GM23248 (cell line): Measurements from ENCODE around the gene RC3H2. TPM values are rescaled to one million over a fixed set of nuclear protein-coding genes. Genes with fewer than 3 reads are reported as not detected.

Source experiments
- DNase-seq: peaks from one replicate; pipeline ENCODE4 v3.0.0-alpha.2; 2015
- H2AFZ ChIP-seq: fragments of 200-600 bp; sonication (generic); 2 replicates; pipeline ENCODE4 v1.6.1; 2016; ENCODE audit warnings: antibody characterized with exemption
- H3F3A ChIP-seq: fragments of 200-600 bp; sonication (generic); 2 replicates; pipeline ENCODE4 v1.6.1; 2016; ENCODE audit warnings: mild to moderate bottlenecking, antibody characterized with exemption, mixed run types; ENCODE audit not compliant: insufficient read depth
- H3K27ac ChIP-seq: fragments of 200-600 bp; sonication (generic); 2 replicates; pipeline ENCODE4 v1.5.1; 2016; ENCODE audit warnings: mild to moderate bottlenecking
- H3K27me3 ChIP-seq: fragments of 200-600 bp; sonication (generic); replicated peaks from 2 replicates; pipeline ENCODE4 v1.6.1; 2016; ENCODE audit warnings: mild to moderate bottlenecking; ENCODE audit not compliant: insufficient read depth
- H3K36me3 ChIP-seq: fragments of 200-600 bp; sonication (generic); 2 replicates; pipeline ENCODE4 v1.6.1; 2016; ENCODE audit warnings: low read depth, mild to moderate bottlenecking
- H3K4me1 ChIP-seq: fragments of 200-600 bp; sonication (generic); 2 replicates; pipeline ENCODE4 v1.6.1; 2016; ENCODE audit warnings: mild to moderate bottlenecking; ENCODE audit not compliant: insufficient read depth
- H3K4me2 ChIP-seq: fragments of 200-600 bp; sonication (generic); one replicate; pipeline ENCODE4 v1.6.1; 2016; ENCODE audit warnings: mild to moderate bottlenecking; ENCODE audit not compliant: unreplicated experiment
- H3K4me3 ChIP-seq: fragments of 200-600 bp; sonication (generic); 2 replicates; pipeline ENCODE4 v1.5.1; 2016; ENCODE audit warnings: mild to moderate bottlenecking
- H3K79me2 ChIP-seq: fragments of 200-600 bp; sonication (generic); 2 replicates; pipeline ENCODE4 v1.6.1; 2016; ENCODE audit warnings: mild to moderate bottlenecking; ENCODE audit not compliant: insufficient read depth
- H3K9ac ChIP-seq: fragments of 200-600 bp; sonication (generic); 2 replicates; pipeline ENCODE4 v1.6.1; 2016; ENCODE audit warnings: mild to moderate bottlenecking
- H3K9me2 ChIP-seq: fragments of 200-600 bp; sonication (generic); 2 replicates; pipeline ENCODE4 v1.6.1; 2016; ENCODE audit warnings: mixed run types, mild to moderate bottlenecking, moderate library complexity; ENCODE audit not compliant: insufficient read depth
- H3K9me3 ChIP-seq: fragments of 200-600 bp; sonication (generic); one replicate; pipeline ENCODE4 v1.6.1; 2017; ENCODE audit warnings: low read depth
- H4K20me1 ChIP-seq: fragments of 200-600 bp; sonication (generic); 2 replicates; pipeline ENCODE4 v1.6.0; 2016; ENCODE audit not compliant: insufficient read depth
- EZH2 ChIP-seq: fragments of 200-600 bp; sonication (generic); IDR thresholded peaks from 2 replicates; pipeline ENCODE4 v1.6.1; 2018; ENCODE audit warnings: antibody characterized with exemption, mild to moderate bottlenecking; ENCODE audit not compliant: insufficient read depth, poor library complexity, severe bottlenecking
- EZH2phosphoT487 ChIP-seq: fragments of 200-600 bp; sonication (generic); IDR thresholded peaks from 2 replicates; pipeline ENCODE4 v1.6.1; 2018; ENCODE audit warnings: antibody characterized with exemption, moderate library complexity, mild to moderate bottlenecking, low read depth; ENCODE audit not compliant: insufficient read depth
- WGBS, 2 experiments: methylation state at CpG; one replicate each; pipeline ENCODE4 v1.1.6; 2015 to 2017; ENCODE audit warnings: low lambda C conversion rate in 2 of 2, low coverage in 1 of 2; ENCODE audit errors: missing lambda C conversion rate in 2 of 2; 5-methylcytosine and 5-hydroxymethylcytosine counted together
- in situ Hi-C: fragments of 300-500 bp; cut with MboI; formaldehyde crosslinking; loops from 2 replicates; pipeline ENCODE4 v1.15.0; 2020
- polyA plus RNA-seq: library from polyadenylated mRNA; unstranded; fragments of >200 nt; fragmentation: Nextera tagmentation; extraction: Ambion mirVana; gene quantifications from 2 replicates; pipeline ENCODE4 v1.2.1, GENCODE V29; 2016
- total RNA-seq: library from RNA; depleted of rRNA; stranded (reverse); fragments of >200 nt; shearing (Covaris generic); gene quantifications from 2 replicates; pipeline ENCODE4 v1.2.3, GENCODE V29; 2014

Gene RC3H2
- total and polyA plus RNA-seq, 2 experiments from 2014 or later: 22.1 to 26.8 TPM

- H3K4me3 ChIP-seq: no peak overlapping the region
- no peak overlapping the region for H3K9ac ChIP-seq
- no peaks in the 10 kb centered on the region for H3K9me2 ChIP-seq
- H4K20me1 ChIP-seq: no peaks in the 10 kb centered on the region
- no peaks in the 10 kb centered on the region for H3K79me2 ChIP-seq
- WGBS, 2 experiments: 94 to 96% methylated on average over 3 of the region's 3 CpGs
- DNase-seq: no peak
- H3K4me2 ChIP-seq: no peak overlapping the region
- no peak for TF ChIP-seq EZH2
- H2AFZ ChIP-seq: no peak overlapping the region
- H3K27me3 ChIP-seq: no peaks in the 10 kb centered on the region
- H3K9me3 ChIP-seq: no peaks in the 10 kb centered on the region
- no peak overlapping the region for H3K27ac ChIP-seq
- no peaks in the 10 kb centered on the region; the same call in none of the 2 replicates for H3F3A ChIP-seq
- in situ Hi-C loops: loop anchor here (25.0 kb wide), 1 partner anchor 446 kb away; the partner anchor contains the start of gene PTGS1
- peaks cover 7% of the 10 kb centered on the region; the same call in 1 of the 2 replicates for H3K4me1 ChIP-seq
- H3K36me3 ChIP-seq: no peaks in the 10 kb centered on the region
Measured at GRCh38 chr9:122808141-122808540, 97.0 kb downstream of the RC3H2 start.

- Histone ChIP-seq H3K9ac (no peak overlapping the region), H3K9me3 (no peaks in the 10 kb centered on the region), H3F3A (no peaks in the 10 kb centered on the region; the same call in none of the 2 replicates), H3K9me2 (no peaks in the 10 kb centered on the region), H3K4me2 (no peak overlapping the region), H4K20me1 (no peaks in the 10 kb centered on the region), H2AFZ (no peak overlapping the region), H3K4me1 (peaks cover 7% of the 10 kb centered on the region; the same call in 1 of the 2 replicates), H3K36me3 (no peaks in the 10 kb centered on the region), H3K79me2 (no peaks in the 10 kb centered on the region), H3K27ac (peak overlapping the region; percentile 32; the same call in 1 of the 2 replicates), H3K4me3 (no peak overlapping the region), H3K27me3 (no peaks in the 10 kb centered on the region)
- in situ Hi-C loops: loop anchor here (25.0 kb wide), 1 partner anchor 445 kb away; the partner anchor contains the start of gene PTGS1
- 14 to 23% methylated on average over 1 of the region's 1 CpG for WGBS, 2 experiments
- DNase-seq: peak; percentile 77
- TF ChIP-seq EZH2 (no peak), EZH2phosphoT487 (no peak)
Measured at GRCh38 chr9:122807271-122807900, 97.8 kb downstream of the RC3H2 start.

- H3K27ac ChIP-seq: peak overlapping the region; percentile 32; the same call in 1 of the 2 replicates
- WGBS, 2 experiments: 88 to 94% methylated on average over 4 of the region's 4 CpGs
- peaks cover 7% of the 10 kb centered on the region; the same call in 1 of the 2 replicates for H3K4me1 ChIP-seq
- H4K20me1 ChIP-seq: no peaks in the 10 kb centered on the region
- H3K79me2 ChIP-seq: no peaks in the 10 kb centered on the region
- H3K36me3 ChIP-seq: no peaks in the 10 kb centered on the region
- DNase-seq: no peak
- no peak for TF ChIP-seq EZH2
- no peaks in the 10 kb centered on the region for H3K9me3 ChIP-seq
- no peak overlapping the region for H3K4me2 ChIP-seq
- in situ Hi-C loops: loop anchor here (25.0 kb wide), 1 partner anchor 444 kb away; the partner anchor contains the start of gene PTGS1
- no peak overlapping the region for H3K9ac ChIP-seq
- H3F3A ChIP-seq: no peaks in the 10 kb centered on the region; the same call in none of the 2 replicates
- no peaks in the 10 kb centered on the region for H3K9me2 ChIP-seq
- no peak overlapping the region for H3K4me3 ChIP-seq
- H3K27me3 ChIP-seq: no peaks in the 10 kb centered on the region
- no peak overlapping the region for H2AFZ ChIP-seq
Measured at GRCh38 chr9:122806661-122807060, 98.5 kb downstream of the RC3H2 start.

- in situ Hi-C loops: loop anchor here (25.0 kb wide), 1 partner anchor 438 kb away; the partner anchor contains the start of gene PTGS1
- 90 to 91% methylated on average over 30 of the region's 30 CpGs for WGBS, 2 experiments
Measured at GRCh38 chr9:122800066-122801060, 104.8 kb downstream of the RC3H2 start, which contains the start of gene OR1K1. TSS of gene OR1K1 (plus strand) at chr9:122800123. CDS start at chr9:122800123, 0 bp downstream.

More at GRCh38 chr9:122800066-122801060, 104.8 kb downstream of the RC3H2 start, which contains the start of gene OR1K1:
- no peak within 1 kb of the TSS for H3K4me2 ChIP-seq
- no peak within 1 kb of the TSS for H3K27ac ChIP-seq
- no peaks in the 10 kb centered on the region for H3K9me2 ChIP-seq
- no peak within 1 kb of the TSS for H3K4me3 ChIP-seq
- H3F3A ChIP-seq: no peaks in the 10 kb centered on the region
- DNase-seq: no peak
- no peaks in the 10 kb centered on the region for H4K20me1 ChIP-seq
- no peaks in the 10 kb centered on the region for H3K4me1 ChIP-seq
- H3K36me3 ChIP-seq: no peaks in the 10 kb centered on the region
- no peaks in the 10 kb centered on the region for H3K27me3 ChIP-seq
- no peak within 1 kb of the TSS for H3K9ac ChIP-seq
- TF ChIP-seq EZH2phosphoT487 (no peak), EZH2 (no peak)
- no peak within 1 kb of the TSS for H2AFZ ChIP-seq
- no peaks in the 10 kb centered on the region for H3K9me3 ChIP-seq
- H3K79me2 ChIP-seq: no peaks in the 10 kb centered on the region
